Kidney (tissue), 14 donors: ENCODE results near the gene SOCS7. TPM values are rescaled to one million over a fixed set of nuclear protein-coding genes. Genes with fewer than 3 reads are reported as not detected.

Experiments
- DNase-seq, 5 donors: peaks; one replicate each; pipeline ENCODE4 v3.0.0-alpha.2; 2013 to 2020
- FAIRE-seq: peaks from 2 replicates; lab custom pipeline; 2012; peaks lifted over from hg19 to GRCh38; lab: Jason Lieb, UNC
- H3K27ac ChIP-seq, 2 donors: one replicate each; pipeline ENCODE4 v1.7.0; 2013; ENCODE audit warnings: low read depth in 2 of 2, low read length in 2 of 2, inconsistent platforms in 1 of 2
- H3K27me3 ChIP-seq: one replicate; pipeline ENCODE4 v1.7.1; 2013; ENCODE audit warnings: low read length, inconsistent platforms; ENCODE audit not compliant: control insufficient read depth, insufficient read depth
- H3K36me3 ChIP-seq, 3 donors: one replicate each; pipeline versions ENCODE4 v1.7.0 to v1.7.1; 2013; ENCODE audit warnings: low read length in 3 of 3, control low read depth in 1 of 3, inconsistent platforms in 1 of 3; ENCODE audit not compliant: insufficient read depth in 3 of 3, control insufficient read depth in 2 of 3
- H3K4me1 ChIP-seq, 3 donors: one replicate each; pipeline versions ENCODE4 v1.7.0 to v1.7.1; 2013; ENCODE audit warnings: low read length in 3 of 3, inconsistent platforms in 1 of 3, low read depth in 1 of 3; ENCODE audit not compliant: control insufficient read depth in 2 of 3, insufficient read depth in 2 of 3
- H3K4me3 ChIP-seq, 3 donors: one replicate each; pipeline versions ENCODE4 v1.7.0 to v1.8.1; 2013; ENCODE audit warnings: low read length in 3 of 3, control low read depth in 1 of 3, inconsistent platforms in 1 of 3
- H3K9ac ChIP-seq, 3 donors: one replicate each; pipeline versions ENCODE4 v1.7.0 to v1.7.1; 2013; ENCODE audit warnings: low read length in 3 of 3, control low read depth in 1 of 3, inconsistent platforms in 1 of 3
- H3K9me3 ChIP-seq, 3 donors: one replicate each; pipeline versions ENCODE4 v1.7.0 to v1.7.1; 2013; ENCODE audit warnings: low read length in 3 of 3, control low read depth in 1 of 3, inconsistent platforms in 1 of 3; ENCODE audit not compliant: control insufficient read depth in 2 of 3, insufficient read depth in 1 of 3
- CTCF ChIP-seq: IDR thresholded peaks from 3 replicates; pipeline ENCODE4 v1.5.1; 2012; ENCODE audit warnings: mild to moderate bottlenecking, moderate library complexity, borderline replicate concordance; ENCODE audit not compliant: insufficient read depth; ENCODE audit errors: extremely low read depth
- intact Hi-C: fragments of 100-400 bp; cut with DNase I; formaldehyde crosslinking; loops from one replicate; pipeline ENCODE4 v1.11.1; 2022
- polyA plus RNA-seq: library from polyadenylated mRNA; stranded (reverse); fragments of 350-450 nt; fragmentation: Illumina TruSeq; extraction: RNeasy Lipid Tissue Mini Kit (QIAGEN cat#74804); gene quantifications from one replicate; pipeline ENCODE4 v1.2.3, GENCODE V29; 2014; ENCODE audit warnings: low read depth, low replicate concordance; ENCODE audit not compliant: insufficient read depth
- total RNA-seq: library from RNA; stranded (reverse); fragmentation: NEBNext Ultra II Directional; extraction: Animal tissue kit (Norgen Biotek cat#: 25700); gene quantifications from one replicate; pipeline ENCODE4 v1.2.1, GENCODE V29; 2021
- donor health status: control.
- donor health status: control.
- donor health status: control.
- donor health status: control.
- donor health status: control.
- donor health status: DM: yes; HTN: yes; CAD: no.
- donor health status: Normal renal cell carcinoma (clear cell type).

SOCS7 gene
- total and polyA plus RNA-seq, 2 donors from 2014 or later = 2.7 to 18.7 TPM

- Histone ChIP-seq H3K4me3 (no peak overlapping the region), H3K4me1 (no peaks in the 10 kb centered on the region), H3K36me3 (no peaks in the 10 kb centered on the region), H3K9me3 (no peaks in the 10 kb centered on the region), H3K27me3 (no peaks in the 10 kb centered on the region), H3K9ac (no peak overlapping the region), H3K27ac (no peak overlapping the region)
- FAIRE-seq (no peak), DNase-seq (peak in 1 of 5 donors; percentile 49)
- no peak for TF ChIP-seq CTCF
- intact Hi-C loops = no loop called here
These were observed 14.8 kb upstream of the SOCS7 start for GRCh38 chr17:38336838-38337237.

GRCh38 chr17:38338053-38338452 is 13.6 kb upstream of the SOCS7 start:
- no peak overlapping the region for H3K4me3 ChIP-seq
- no peak overlapping the region for H3K9ac ChIP-seq
- H3K27me3 ChIP-seq = no peaks in the 10 kb centered on the region
- no peak overlapping the region for H3K27ac ChIP-seq
- no peaks in the 10 kb centered on the region for H3K36me3 ChIP-seq
- no peaks in the 10 kb centered on the region for H3K9me3 ChIP-seq
- no peaks in the 10 kb centered on the region for H3K4me1 ChIP-seq
- FAIRE-seq (no peak), DNase-seq (no peak)
- TF ChIP-seq CTCF = no peak
- intact Hi-C loops = no loop called here

GRCh38 chr17:38338535-38338934 is 13.1 kb upstream of the SOCS7 start:
- Histone ChIP-seq H3K4me3 (no peak overlapping the region), H3K27ac (no peak overlapping the region), H3K36me3 (no peaks in the 10 kb centered on the region), H3K9me3 (no peaks in the 10 kb centered on the region), H3K27me3 (no peaks in the 10 kb centered on the region), H3K9ac (no peak overlapping the region), H3K4me1 (no peaks in the 10 kb centered on the region)
- DNase-seq (no peak), FAIRE-seq (no peak)
- intact Hi-C loops = no loop called here
- no peak for TF ChIP-seq CTCF

- Histone ChIP-seq H3K4me3 (no peak overlapping the region), H3K27me3 (no peaks in the 10 kb centered on the region), H3K27ac (no peak overlapping the region), H3K9ac (no peak overlapping the region), H3K9me3 (no peaks in the 10 kb centered on the region), H3K4me1 (no peaks in the 10 kb centered on the region), H3K36me3 (no peaks in the 10 kb centered on the region)
- intact Hi-C loops = loop anchor here (5.0 kb wide), 1 partner anchor 72 kb away; no protein-coding TSS in a partner anchor
- TF ChIP-seq CTCF = no peak
- DNase-seq (no peak), FAIRE-seq (no peak)
These were observed 11.8 kb upstream of the SOCS7 start for GRCh38 chr17:38339891-38340290.
